ENCODE data around the gene G6PD.
"Not testable (repeated sequence)": the region's sequence is repeated elsewhere in the genome, so short reads cannot be mapped to it uniquely, and the experiment has no call there.

G6PD gene

DNA sequence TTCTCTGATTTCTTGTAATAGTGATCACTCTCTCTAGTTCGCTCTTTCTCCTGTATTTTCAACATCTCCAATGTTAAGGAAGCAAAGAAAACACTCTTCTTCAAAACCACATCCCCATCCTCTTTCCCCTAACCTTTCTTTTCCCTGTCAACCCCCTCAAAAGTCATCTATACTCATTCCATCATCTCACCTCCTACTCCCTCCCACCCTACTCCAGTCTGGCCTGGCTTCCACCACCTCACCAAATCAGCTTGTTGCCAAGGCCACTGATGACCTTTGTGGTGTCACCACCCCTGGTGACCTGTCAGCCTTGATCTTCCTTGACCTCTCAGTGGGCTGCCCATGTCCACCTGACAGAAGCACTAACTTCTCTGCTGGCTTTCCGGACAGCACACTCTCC lies 32.9 kb downstream of the G6PD start:
- no peak for DNase-seq

DNA sequence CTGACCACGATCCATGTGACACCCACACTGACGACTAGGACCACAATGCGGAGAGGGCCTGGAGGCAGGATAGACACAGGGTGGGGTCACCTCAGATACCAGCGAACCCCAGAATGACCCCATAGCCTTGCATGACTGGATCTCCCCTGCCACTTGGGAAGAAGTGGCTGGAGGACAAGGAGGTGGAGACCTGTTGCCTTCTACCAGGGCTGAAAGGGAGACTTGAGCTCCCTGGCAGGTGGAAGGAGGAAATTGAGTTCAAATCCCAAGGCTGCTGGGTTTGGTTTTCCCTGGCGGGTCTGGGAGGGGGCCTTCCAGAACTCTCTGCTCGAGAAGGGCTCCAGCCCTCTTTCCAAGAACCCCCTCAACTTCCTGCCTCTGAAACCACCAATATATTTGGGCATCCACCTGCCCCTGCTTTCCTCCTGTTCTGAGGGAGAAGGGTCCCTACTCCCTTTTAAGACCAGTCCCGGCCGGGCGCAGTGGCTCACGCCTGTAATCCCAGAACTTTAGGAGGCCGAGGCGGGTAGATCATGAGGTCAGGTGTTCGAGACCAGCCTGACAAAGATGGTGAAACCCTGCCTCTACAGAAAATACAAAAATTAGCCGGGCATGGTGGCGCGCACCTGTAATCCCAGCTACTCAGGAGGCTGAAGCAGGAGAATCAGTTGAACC lies 33.6 kb downstream of the G6PD start:
- no peak for DNase-seq

DNA sequence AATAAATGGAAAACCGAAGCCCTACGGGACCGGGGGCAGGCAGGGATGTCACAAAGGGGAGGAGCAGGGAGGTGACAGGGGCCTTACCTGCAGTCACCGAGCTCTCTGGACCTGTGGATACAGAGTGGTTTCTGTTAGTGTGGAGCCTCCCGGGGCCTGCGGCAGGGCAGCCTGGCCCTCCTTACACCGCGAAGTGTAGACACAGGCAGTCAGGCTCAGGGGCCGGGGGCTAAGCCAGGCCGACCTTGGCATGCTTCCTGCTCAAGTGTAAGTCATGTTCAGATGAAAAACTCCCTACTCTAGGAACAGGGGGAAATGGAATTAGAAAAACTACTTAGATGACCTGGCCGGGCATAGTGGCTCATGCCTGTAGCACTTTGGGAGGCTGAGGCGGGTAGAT lies 34.9 kb downstream of the G6PD start:
- DNase-seq: no peak

DNA sequence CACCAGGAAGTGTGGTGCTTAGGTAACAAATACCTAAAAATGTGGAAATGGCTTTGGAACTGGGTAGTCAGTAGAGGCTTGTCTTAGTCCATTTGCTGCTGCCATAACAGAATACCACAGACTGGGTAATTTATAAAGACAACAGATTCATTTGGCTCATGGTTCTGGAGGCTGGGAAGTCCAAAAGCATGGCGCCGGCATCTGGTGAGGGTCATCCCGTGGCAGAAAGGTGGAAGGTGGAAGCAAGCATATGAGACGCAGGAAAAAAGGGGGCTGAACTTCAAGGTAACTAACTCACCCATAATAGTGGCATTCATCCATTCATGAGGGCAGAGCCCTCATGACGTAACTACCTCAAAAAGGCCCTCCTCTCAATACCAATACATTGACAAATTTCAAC lies 37.2 kb downstream of the G6PD start:
- no peak for DNase-seq

DNA sequence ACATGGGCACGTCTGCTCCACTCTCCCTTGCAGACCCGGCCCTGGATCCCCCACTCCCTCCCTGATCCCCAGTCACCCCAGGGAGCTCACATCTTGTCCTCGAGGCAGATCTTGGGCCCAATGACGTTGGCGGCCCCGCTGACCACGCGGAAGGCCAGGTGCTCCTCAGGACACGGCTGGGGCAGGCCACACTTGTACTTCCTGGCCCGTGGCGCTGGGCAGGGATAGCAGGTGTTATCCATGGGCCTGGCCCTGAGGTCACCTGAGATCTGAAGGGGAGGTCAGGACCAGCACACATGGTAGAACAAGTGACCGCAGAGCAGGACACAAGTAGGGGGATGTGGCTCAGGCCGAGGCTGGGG lies 38.3 kb downstream of the G6PD start:
- DNase-seq: no peak

DNA sequence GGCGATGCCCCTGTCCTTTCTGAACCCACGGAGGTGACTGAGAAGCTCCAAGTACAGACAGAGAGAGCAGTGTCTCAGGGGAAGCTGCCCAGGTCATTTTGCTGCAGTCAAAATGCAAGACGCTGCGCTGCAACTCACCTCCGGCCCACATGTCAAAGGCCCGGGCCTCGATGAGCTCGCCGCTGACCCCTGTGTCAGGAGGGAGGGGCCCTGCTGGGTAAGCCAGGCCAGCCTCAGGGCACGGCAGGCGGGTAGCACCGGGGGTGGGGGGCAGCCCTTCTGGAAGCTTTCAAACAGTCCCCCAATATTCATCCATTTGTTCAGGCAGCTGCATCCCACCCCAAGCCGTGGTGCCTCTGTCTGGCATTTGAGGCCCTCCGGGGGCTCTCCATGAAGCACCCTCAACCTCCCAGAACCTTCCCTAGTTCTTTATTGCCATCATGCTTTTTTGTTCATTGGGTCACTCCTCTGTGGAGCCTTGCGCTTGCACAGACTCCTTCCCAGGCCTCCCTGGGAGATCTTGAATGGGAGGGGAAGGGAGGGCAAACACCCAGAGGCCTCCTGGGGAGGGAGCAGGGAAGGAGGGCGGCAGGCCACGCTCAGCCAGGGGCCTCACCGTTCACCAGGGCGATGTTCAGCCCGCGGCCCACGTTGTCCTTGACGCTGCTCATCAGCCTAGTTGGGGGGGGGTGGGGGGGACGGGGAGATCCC lies 38.8 kb downstream of the G6PD start:
- no peak for DNase-seq

DNA sequence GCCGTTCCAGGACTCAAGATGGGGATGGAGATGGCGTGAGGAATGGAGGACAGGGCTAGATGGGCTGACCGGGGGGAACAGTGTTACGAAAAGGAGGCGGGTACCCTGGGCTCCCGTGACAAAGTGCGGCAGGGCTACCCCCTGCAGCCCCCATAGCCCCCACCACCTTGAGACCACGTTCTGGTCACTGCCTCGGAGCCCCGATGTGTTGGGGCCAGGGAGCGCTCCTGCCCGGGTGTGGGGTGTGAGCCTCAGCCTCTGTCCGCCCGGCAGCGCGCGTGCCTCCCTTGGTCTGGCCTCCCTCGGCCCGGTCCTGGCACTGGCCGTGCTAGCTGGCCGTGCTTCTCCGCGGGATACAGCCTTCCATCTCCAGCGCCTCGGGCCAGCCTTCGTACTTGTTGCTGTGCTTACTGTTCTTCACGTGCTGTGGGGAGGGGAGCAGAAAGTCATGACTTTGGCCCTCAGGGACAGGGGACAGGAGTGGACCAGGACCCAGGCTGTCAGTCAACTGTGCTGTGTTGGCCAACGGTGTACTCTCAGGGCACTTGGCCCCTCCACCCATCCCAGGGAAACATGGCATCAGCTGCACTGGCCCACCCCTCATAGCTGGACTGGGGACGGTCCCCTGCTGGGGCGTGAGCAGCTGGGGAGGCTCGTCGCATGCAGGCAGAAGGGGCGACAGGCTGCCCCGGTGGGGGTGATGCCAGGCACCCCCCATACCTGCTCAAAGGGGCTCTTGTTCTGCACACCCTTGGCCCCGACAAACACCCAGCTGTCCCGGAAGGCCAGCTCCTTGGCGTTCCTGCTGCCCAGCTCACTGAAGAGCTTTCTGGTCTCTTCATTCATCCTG lies 39.9 kb downstream of the G6PD start:
- DNase-seq: no peak

DNA sequence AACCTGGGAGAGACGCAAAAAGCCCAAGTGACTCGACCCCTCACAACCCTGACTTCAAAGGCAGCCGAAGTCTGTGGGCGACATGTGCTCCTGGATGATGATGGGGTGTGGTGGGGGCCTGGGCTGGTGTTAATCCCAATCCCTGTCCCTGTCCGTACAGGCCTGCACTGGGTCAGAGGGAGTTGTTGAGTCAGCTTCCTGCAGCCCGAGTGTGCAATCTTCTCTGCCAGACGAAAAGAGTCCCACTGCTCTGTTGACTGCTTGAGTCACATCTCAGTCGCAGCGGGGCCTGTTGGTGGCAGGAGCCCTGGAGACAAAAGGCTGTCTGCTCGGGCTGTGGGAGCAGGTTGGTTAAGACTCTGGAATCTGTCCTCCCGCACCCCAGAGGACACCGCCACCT lies 40.9 kb downstream of the G6PD start:
- no peak for DNase-seq

DNA sequence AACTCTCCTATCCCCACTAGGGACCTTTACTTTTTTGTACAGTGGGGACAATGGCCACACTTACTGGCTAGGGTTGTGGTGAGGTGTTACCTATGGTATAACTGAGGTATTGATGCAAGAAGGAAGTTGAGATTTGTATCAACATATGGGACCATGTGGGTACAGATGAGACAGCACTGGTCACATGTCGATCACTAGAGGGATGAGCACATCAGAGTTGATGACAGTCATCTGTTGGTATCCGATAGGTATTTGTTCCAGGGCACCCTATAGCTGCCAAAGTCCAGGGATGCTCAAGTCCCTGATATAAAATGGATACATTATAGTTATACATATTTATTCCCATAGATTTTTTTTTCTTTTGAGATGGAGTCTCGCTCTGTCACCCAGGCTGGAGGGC lies 43.7 kb downstream of the G6PD start:
- no peak for DNase-seq

DNA sequence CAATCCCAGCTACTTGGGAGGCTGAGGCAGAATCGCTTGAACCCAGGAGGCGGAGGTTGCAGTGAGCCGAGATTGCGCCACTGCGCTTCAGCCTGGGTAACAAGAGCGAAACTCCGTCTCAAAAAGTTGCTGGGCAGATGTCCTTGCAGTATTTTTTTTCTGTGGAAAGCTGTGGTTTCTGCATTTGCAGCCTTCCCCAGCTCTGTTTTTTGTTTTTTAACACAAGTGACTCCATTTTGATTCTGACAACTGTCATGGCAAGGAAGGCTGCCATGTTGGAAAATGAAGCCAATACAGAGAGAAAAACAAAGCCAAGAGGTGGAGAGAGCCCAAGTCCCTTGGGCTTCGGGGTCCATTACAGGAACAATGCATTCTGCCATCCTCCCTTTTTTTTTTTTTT lies 44.5 kb downstream of the G6PD start:
- no peak for DNase-seq

DNA sequence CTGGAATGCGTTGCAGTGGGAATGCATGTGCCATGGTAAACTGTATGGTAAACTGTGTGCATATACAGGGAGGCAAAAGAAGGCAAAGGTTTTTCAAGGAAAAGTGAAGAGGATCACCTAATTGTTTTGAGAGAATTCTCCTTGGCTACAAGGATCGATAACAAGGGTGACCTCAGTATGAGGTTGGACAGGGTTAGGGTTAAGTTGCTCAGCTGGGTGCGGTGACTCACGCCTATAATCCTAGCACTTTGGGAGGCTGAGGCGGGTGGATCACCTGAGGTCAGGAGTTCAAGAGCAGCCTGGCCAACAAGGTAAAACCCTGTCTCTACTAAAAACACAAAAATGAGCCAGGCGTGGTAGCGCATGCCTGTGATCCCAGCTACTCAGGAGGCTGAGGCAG lies 45.2 kb downstream of the G6PD start:
- not testable (repeated sequence) for DNase-seq

DNA sequence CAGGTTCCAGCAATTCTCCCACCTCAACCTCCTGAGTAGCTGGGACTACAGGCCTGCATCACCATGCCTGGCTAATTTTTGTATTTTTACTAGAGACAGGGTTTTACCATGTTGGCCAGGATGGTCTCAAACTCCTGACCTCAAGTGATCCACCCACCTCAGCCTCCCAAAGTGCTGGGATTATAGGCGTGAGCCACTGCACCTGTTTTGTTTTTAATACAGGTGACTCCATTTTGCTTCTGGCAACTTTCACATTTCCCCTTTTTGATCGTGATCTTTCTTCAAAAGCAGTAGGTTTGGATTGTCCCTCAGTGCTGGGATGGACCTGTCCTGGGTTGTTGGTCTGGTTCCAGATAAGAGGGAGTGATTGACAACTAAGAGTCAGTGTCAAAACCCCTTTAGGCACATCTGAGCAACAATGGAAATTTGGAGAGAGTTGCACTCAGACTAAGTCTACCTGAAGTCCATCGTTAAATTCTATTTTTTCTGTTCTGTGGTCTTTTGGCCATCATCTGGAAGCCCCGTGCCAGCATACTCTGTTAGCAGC lies 50.0 kb downstream of the G6PD start:
- DNase-seq: not testable (repeated sequence)

DNA sequence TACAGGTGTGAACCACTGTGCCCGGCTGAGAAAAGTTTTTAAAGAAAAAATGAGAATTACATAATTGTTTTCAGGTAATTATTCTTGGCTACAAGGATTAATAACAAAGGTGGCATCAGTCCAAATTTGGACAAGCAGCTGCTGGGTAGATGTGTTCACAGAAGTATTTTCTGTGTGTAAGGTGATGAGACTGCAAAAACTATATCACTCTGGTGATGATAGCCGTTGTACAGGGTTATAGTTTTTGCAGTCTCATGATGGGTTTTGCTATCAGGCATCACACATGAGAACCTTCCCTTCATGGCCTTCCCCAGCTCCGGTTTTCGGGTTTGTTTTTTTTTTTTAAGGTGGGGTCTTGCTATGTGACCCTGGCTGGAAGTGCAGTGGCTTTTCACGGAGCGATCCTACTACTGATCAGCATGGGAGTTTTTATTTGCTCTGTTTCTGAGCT lies 51.1 kb downstream of the G6PD start:
- DNase-seq: no peak

DNA sequence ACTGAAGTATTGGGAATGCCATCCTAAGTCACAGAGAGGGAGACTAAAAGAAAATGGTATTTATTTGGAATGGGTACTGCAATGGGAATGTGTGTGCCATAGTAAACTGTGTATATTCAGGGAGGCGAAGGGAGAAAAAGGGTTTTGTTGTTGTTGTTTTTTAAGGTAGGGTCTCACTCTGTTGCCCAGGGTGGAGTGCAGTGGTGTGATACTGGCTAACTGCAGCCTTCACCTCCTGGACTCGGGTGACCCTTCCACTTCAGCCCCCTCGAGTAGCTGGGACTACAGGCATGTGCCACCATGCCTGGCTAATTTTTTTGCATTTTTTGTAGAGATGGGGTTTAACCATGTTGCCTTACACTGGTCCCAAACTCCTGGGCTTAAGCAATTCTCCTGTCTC lies 51.9 kb downstream of the G6PD start:
- DNase-seq: no peak

DNA sequence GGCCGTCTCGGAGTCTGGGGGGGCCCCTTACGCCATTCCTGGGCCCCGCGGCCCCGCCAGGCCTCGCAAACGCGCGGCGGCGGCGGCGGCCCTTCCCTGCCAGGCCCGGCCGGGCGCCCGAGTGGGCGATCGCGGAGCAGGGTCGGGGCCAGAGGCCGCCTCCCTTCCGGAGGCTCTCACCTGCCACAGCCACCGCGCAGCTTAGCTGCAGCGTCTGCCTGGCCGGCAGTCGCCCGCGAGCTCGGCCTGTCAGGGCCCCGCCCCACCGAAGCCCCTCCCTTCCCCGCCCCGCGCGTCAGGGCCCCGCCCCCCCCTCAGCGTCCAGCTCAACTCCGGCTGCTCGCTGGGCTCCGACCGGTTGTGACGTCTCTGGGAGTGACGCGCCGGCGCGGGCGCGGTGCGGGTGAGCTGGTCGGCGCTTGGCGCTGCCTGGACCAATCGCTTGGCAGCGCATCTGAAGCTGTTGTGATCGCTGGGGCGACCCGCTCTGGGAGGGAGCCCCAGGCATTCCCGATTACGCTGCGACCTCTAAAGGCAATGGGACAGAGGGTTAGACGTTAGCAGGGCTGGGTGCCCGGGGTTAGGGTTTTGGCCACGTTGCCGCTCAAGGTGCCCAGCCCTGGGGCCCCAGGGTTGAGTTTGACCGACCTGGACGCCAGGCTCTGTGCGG lies 56.1 kb downstream of the G6PD start, which contains the start of gene SLC10A3:
TSS of gene SLC10A3 (minus strand) at position 216 of the 670 bp plus-strand sequence. CDS start 1,689 bp downstream, outside the sequence.
- peak; percentile 85 to 88 for DNase-seq

DNA sequence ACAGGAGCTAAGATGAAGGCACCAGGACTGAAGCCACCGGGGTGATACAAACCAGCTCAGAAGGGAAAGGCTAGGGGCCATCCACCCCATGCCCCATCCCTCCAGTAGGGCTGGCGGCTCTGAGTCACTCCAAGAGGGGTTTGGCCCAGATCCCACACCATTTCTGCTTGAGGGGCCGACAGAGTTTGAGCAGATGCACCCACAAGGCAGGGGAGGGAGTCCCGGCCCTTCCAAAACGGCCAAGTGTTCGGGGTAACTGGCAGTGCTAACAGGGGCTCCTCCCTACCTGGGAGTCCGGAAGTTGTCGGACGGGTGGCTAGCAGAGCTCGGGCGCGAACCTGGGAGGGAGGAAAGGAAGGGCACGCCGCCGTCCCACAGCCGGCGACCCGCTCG lies 56.6 kb downstream of the G6PD start:
- peak in 1 of 2 donors; percentile 40 for DNase-seq

DNA sequence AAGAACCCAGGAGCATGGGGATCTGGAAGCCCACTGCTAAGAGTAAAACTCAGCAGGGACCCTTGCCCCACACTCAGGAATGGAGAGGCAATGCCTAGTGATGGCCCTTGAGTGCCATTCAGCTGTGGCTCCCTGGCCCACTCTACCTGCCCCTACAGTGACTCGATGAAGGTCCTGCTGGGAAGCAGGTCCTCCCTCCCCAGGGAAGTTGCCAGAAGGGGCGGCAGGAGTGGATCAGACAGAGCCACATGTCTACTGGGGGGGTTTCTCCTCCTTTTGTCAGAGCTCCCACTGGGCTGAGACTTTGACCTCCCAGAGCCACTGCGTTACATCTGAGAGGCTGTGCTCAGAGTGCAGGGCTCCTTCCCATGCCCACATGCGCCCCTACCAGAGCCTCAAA lies 57.5 kb downstream of the G6PD start:
- no peak for DNase-seq

DNA sequence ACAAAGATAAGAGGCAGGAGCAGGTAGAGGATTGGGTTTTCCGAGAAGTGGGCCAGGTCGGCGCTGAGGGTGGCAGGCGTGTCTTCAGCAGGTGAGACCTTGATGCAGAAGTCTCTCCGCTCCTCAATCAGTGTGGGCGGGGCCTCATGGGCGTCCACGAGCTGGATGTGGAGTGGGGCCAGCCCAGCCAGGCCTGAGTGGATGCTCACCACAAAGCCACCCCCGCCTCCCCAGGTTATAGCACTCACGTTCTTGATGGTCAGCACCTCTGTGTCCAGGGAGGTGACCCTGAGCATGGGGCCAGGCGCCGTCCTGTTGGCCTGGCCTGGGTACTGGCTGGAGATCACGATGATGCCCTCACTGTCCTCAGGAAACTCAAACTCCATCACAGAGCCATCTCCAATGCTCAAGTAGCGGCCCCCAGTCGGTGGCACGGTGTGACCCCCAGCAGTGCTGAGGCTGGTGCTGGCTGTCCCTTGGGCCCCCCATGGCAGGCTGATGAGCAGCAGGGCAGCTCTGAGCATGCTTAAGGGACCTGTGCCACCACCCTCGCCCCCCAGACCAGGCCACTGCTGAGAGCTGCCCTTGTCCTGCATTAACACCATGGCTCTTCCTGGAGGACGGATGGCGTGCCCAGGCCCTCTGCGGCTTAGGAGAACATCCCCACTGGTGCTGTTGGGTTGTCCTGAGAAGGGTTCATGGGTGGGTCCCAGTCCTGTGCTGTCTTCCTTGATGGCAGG lies 58.1 kb downstream of the G6PD start:
- no peak for DNase-seq

DNA sequence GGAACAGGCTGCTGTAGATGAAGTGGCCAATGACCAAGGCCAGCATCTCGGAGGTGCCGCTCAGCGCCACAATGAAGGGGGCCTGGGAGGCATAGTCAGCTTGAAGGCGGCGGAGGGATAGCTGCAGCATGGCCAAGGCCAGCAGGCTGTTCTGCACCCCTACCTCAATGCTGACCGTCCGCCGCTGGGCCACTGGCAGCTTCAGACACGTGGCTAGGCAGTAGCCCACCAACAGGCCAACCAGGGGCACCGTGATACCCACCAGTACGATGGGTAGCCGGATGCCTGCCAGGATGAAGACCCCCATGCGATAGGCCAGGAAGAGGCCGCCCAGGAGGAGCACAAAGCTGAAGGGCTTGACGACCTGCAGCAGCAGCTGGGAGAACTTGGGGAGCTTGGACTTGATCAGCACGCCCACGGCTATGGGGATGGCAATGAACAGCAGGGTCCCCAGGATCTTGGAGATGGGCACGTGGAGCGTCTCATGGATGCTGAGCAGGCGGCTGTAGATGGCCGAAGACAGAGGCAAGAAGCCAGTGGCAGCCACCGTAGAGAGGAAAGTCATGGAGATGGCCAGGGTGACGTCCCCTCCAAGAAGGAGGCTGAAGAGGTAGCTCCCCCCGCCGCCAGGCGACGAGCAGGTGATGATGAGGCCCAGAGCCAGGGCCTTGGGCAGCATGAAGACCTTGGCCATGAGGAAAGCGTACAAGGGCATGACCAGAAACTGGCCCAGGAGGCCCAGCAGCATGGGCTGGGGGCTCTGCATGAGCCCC lies 58.9 kb downstream of the G6PD start:
- DNase-seq: no peak

DNA sequence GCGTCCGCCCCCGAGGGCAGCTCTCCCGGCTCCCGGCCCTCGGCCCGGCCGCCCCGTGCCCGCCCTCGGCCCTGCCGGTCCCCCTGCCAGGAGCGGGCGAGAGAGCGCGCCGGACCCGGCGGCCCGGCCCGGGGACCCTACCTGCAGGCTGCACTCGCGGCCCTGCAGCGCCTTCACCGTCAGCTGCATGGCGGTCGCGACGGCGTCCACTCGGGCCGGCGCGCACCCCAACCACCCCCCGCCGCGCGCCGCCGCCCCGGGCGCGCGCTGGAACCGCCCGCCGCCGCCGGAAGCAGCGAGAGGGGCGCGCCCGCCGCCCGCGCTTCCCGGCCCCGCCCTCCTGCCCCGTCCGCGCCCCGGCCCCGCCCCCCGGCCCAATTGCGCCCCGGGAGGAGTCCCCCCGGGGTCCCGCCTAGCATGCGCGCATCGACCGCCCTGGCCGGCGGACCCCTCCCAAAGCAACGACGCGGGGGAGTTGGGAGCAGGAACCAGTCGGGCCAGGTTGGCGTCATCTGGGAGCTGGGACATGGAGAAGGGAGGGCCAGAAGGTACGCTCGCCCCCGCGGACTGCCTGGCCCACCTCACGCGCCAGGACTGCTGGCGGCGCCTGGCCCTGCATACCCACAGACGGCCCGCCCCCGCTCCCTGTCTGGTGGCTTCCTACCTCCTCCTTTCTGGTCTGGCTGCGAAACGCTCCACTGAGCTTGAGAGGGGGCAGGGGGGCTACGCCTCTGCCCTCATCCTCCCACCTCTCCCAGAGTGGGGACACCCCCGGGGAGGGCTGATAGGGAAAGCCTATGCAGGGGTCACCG lies 60.0 kb downstream of the G6PD start, which contains the start of gene UBL4A:
TSS of gene UBL4A (minus strand) at position 220 of the 812 bp plus-strand sequence. CDS start at position 189, 31 bp downstream.
- DNase-seq: peak; percentile 57 to 72
